ENCODE data around the gene IGF1.

GRCh38 chr12:102419094-102419764, 61.1 kb downstream of the IGF1 start:
- TF ChIP-seq EZH2 (IDR thresholded peaks at IDR 0.05; ENCODE audit: insufficient read depth, poor library complexity, severe bottlenecking), result no peak
- no peak for TF ChIP-seq EZH2phosphoT487 (IDR thresholded peaks at IDR 0.05; ENCODE audit: insufficient read depth, low read depth)
